Subcutaneous abdominal adipose tissue (tissue), 5 donors: ENCODE data around the gene RPS2.

ENCODE experiments used
- H3K27ac ChIP-seq: one replicate; pipeline ENCODE4 v1.7.0; 2013; ENCODE audit warnings: low read depth, mild to moderate bottlenecking, inconsistent platforms, low read length, moderate library complexity
- H3K27me3 ChIP-seq, 5 donors: one replicate each; pipeline ENCODE4 v1.7.0; 2013; ENCODE audit warnings: low read length in 5 of 5, inconsistent platforms in 1 of 5; ENCODE audit not compliant: control insufficient read depth in 5 of 5, insufficient read depth in 4 of 5
- H3K36me3 ChIP-seq, 5 donors: one replicate each; pipeline ENCODE4 v1.7.0; 2013; ENCODE audit warnings: low read length in 5 of 5; ENCODE audit not compliant: control insufficient read depth in 5 of 5, insufficient read depth in 5 of 5
- H3K4me1 ChIP-seq, 5 donors: one replicate each; pipeline ENCODE4 v1.7.0; 2013; ENCODE audit warnings: low read length in 5 of 5, mild to moderate bottlenecking in 3 of 5, moderate library complexity in 1 of 5; ENCODE audit not compliant: control insufficient read depth in 5 of 5, insufficient read depth in 5 of 5
- H3K4me3 ChIP-seq, 5 donors: one replicate each; pipeline ENCODE4 v1.7.0; 2013; ENCODE audit warnings: low read length in 5 of 5, low read depth in 1 of 5
- H3K9ac ChIP-seq, 5 donors: one replicate each; pipeline ENCODE4 v1.7.0; 2013; ENCODE audit warnings: low read length in 5 of 5, mild to moderate bottlenecking in 4 of 5, moderate library complexity in 3 of 5
- H3K9me3 ChIP-seq, 5 donors: one replicate each; pipeline ENCODE4 v1.7.0; 2013; ENCODE audit warnings: low read length in 5 of 5; ENCODE audit not compliant: control insufficient read depth in 5 of 5
- donor health status: healthy.
- donor health status: healthy.
- donor health status: healthy.
- donor health status: healthy.
- donor health status: healthy.

The RPS2 gene

DNA sequence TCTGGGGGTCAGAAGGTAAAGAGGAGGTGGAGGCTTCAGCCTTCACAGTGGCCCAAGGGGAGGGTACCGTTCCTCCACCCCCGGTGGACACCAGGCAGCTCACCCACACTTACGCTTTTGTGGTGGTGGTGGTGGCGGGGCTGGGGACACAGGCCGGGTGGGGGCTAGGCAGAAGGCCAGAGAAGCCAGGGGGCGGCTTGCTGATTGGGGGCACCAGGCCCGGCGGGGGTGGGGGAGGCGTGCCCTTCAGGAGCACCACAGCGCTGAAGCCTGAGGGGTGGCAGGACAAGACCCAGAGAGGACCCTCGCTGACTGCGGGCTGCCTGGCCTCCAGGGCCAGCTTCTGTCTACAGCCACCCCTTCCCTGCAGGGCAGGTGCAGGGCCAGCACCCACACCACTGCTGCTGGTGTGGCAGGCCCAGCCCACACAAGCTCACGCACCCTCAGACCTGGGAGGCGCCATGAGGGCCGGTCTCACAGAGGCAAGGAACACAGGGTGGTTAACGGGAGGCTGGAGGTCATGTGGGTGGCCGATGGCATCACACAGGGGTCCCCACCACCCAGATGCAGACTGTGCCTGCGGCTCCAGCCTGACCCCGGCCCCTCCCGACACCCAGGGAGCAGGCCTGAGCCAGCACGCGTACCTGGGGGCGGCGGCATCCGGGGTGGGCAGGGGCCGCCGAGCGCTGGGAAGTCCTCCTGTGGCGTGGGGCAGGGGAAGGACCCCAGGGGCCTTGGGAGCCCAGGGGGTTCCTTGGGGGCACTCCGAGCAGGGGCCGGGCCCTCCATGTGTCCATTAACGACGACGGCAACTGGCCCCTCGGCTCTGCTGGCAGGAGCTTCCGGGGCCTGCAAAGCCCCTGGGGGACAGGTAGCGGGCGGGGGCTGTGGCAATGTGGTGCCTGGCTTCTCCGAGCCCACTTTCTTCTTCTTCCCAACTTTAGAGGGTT lies 34.5 kb upstream of the RPS2 start:
- H3K27ac ChIP-seq, result no peak overlapping the region
- no peak overlapping the region for H3K4me3 ChIP-seq
- no peaks in the 10 kb centered on the region for H3K9me3 ChIP-seq
- H3K4me1 ChIP-seq, result peaks cover 0 to 28% (median 24%) of the 10 kb centered on the region in 5 donors
- no peaks in the 10 kb centered on the region for H3K27me3 ChIP-seq
- H3K9ac ChIP-seq, result no peak overlapping the region
- H3K36me3 ChIP-seq, result peaks cover 0 to 67% (median 59%) of the 10 kb centered on the region in 5 donors

DNA sequence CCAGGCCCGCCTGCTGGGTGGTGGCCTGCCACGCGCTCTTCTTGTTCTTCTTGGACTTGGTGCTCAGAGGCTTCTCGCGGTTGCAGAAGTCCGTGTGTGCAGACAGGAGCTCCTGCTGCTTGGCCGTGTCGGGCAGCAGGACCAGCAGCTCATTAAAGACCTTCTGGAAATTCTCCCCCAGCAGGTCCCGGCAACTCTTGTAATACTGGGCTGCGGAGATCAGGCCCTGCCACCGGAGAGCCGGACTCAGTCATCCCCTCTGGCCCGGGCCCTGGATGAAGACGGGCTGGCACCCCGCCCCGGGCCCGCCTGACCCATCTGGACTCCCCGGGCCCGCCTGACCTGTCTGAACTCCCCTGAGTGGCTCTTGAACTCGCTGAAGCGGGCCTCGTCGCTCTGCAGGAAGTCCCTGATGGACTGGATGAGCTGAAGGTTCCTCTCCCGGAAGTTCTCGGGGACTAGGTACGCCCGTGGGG lies 33.8 kb upstream of the RPS2 start:
- Histone ChIP-seq H3K4me1 (peaks cover 0 to 21% (median 17%) of the 10 kb centered on the region in 5 donors), H3K4me3 (no peak overlapping the region), H3K27ac (no peak overlapping the region), H3K9ac (no peak overlapping the region), H3K9me3 (no peaks in the 10 kb centered on the region), H3K27me3 (no peaks in the 10 kb centered on the region), H3K36me3 (peaks cover 0 to 66% (median 58%) of the 10 kb centered on the region in 5 donors)

GRCh38 chr16:1997494-1998359 lies 33.1 kb upstream of the RPS2 start:
- Histone ChIP-seq H3K9ac (peak overlapping the region in 1 of 5 donors; percentile 38), H3K27ac (peak overlapping the region; percentile 58), H3K4me3 (no peak overlapping the region), H3K36me3 (peaks cover 0 to 59% (median 52%) of the 10 kb centered on the region in 5 donors), H3K27me3 (no peaks in the 10 kb centered on the region), H3K9me3 (no peaks in the 10 kb centered on the region), H3K4me1 (peaks cover 0 to 19% (median 17%) of the 10 kb centered on the region in 5 donors)

DNA sequence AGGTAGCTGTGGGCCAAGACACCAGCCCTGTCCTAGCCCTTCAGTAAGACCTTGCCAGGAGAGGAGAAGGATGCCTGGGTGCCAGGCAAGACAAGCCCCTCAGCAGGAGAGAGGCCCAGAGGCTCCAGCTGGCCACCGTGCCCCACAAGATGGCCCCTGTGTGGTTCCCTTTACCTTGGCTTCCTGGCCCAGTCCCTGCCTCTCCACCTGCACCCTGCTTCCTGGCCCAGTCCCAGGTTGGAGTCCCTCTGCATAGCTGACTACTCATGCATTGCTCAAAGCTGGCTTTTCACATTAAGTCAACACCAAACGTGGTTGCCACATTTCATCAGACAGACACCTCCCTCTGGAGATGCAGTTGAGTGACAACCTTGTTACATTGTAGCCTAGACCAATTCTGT lies 29.1 kb upstream of the RPS2 start:
- H3K9ac ChIP-seq, result no peak overlapping the region
- H3K4me3 ChIP-seq, result no peak overlapping the region
- H3K36me3 ChIP-seq, result peaks cover 0 to 20% (median 13%) of the 10 kb centered on the region in 5 donors
- no peaks in the 10 kb centered on the region for H3K9me3 ChIP-seq
- H3K4me1 ChIP-seq, result peaks cover 0 to 42% (median 24%) of the 10 kb centered on the region in 5 donors
- H3K27ac ChIP-seq, result no peak overlapping the region
- H3K27me3 ChIP-seq, result peaks cover 17 to 23% (median 22%) of the 10 kb centered on the region in 5 donors

- Histone ChIP-seq H3K4me3 (peak overlapping the region in 1 of 5 donors; percentile 50), H3K9me3 (no peaks in the 10 kb centered on the region), H3K4me1 (peaks cover 0 to 36% (median 24%) of the 10 kb centered on the region in 5 donors), H3K27me3 (peaks cover 17 to 27% (median 25%) of the 10 kb centered on the region in 5 donors), H3K36me3 (peaks cover 0 to 11% (median 7%) of the 10 kb centered on the region in 5 donors), H3K9ac (no peak overlapping the region), H3K27ac (no peak overlapping the region)
These were observed 28.2 kb upstream of the RPS2 start for GRCh38 chr16:1992704-1993317.

DNA sequence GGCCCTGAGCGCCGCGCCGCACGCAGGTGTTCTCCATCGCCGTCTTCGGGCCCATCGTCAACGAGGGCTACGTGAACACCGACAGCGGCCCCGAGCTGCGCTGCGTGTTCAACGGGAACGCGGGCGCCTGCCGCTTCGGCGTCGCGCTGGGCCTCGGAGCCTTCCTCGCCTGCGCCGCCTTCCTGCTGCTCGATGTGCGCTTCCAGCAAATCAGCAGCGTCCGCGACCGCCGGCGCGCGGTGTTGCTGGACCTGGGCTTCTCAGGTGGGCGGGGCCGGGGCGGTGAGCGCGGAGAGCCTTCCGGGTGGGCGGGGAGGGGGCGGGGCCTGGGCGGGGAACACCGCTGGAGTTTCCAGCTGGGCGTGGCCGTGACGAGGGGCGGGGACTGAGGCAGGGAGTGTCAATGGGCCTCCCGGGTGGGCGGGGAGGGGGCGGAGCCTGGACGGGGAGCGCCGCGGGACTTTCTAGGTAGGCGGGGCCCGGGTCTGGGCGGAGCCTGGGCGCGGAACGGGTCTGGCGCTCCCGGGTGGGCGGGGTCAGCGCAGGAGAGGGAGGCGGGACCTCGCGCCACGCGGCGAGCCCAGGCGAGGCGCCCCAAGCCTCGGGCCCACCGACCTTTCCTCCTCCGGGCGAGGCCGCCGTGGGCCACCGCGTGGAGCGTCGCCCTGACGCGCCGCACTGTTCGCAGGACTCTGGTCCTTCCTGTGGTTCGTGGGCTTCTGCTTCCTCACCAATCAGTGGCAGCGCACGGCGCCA lies 27.5 kb upstream of the RPS2 start:
- H3K4me3 ChIP-seq, result peak overlapping the region in 4 of 5 donors; percentile 48 to 69 (median 58)
- H3K36me3 ChIP-seq, result peaks cover 0 to 6% (median 5%) of the 10 kb centered on the region in 5 donors
- peak overlapping the region in 1 of 5 donors; percentile 37 for H3K9ac ChIP-seq
- no peak overlapping the region for H3K27ac ChIP-seq
- H3K9me3 ChIP-seq, result no peaks in the 10 kb centered on the region
- H3K4me1 ChIP-seq, result peaks cover 0 to 30% (median 24%) of the 10 kb centered on the region in 5 donors
- H3K27me3 ChIP-seq, result peaks cover 17 to 27% (median 25%) of the 10 kb centered on the region in 5 donors

DNA sequence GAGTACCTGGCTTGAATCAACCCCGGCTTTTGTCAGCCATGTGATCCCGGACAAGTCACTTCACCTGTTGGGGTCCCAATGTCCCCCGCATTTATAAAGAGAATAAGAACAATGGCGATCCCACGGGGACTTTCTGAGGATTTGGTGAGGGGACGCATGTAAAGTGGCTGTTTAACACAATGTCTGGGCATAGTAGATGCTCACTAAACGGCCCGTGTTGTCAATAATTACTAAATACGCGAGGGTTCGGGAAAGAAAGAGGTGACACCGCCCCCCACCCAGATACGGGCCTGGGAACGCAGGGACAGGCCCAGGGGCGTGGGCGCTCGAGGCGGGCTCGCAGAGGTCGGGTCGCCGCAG lies 26.9 kb upstream of the RPS2 start:
- peak overlapping the region in 4 of 5 donors; percentile 48 to 69 (median 58) for H3K4me3 ChIP-seq
- H3K27ac ChIP-seq, result no peak overlapping the region
- H3K4me1 ChIP-seq, result peaks cover 0 to 25% (median 21%) of the 10 kb centered on the region in 5 donors
- H3K9me3 ChIP-seq, result no peaks in the 10 kb centered on the region
- H3K27me3 ChIP-seq, result peaks cover 17 to 27% (median 25%) of the 10 kb centered on the region in 5 donors
- peak overlapping the region in 1 of 5 donors; percentile 37 for H3K9ac ChIP-seq
- H3K36me3 ChIP-seq, result peaks cover 0 to 8% (median 7%) of the 10 kb centered on the region in 5 donors

- H3K4me1 ChIP-seq, result peaks cover 0 to 24% (median 21%) of the 10 kb centered on the region in 5 donors
- no peak overlapping the region for H3K9ac ChIP-seq
- H3K27ac ChIP-seq, result no peak overlapping the region
- H3K27me3 ChIP-seq, result peaks cover 17 to 27% (median 25%) of the 10 kb centered on the region in 5 donors
- no peaks in the 10 kb centered on the region for H3K9me3 ChIP-seq
- H3K36me3 ChIP-seq, result peaks cover 0 to 12% (median 12%) of the 10 kb centered on the region in 5 donors
- H3K4me3 ChIP-seq, result peak overlapping the region in 2 of 5 donors; percentile 56 to 69
These were observed 26.5 kb upstream of the RPS2 start for GRCh38 chr16:1991135-1991551.
